Right forelimb (tissue), 1 donor: ENCODE data around the gene SDC1.

ENCODE experiments used
- DNase-seq: peaks from one replicate; pipeline ENCODE4 v3.0.0-alpha.2; 2018

The SDC1 gene

GRCh38 chr2:20213651-20214565 is 11.0 kb downstream of the SDC1 start:
- DNase-seq, result no peak

GRCh38 chr2:20212871-20213503 is 11.9 kb downstream of the SDC1 start:
- DNase-seq, result no peak

GRCh38 chr2:20212459-20212870 is 12.5 kb downstream of the SDC1 start:
- no peak for DNase-seq

- DNase-seq, result no peak
These were observed 13.0 kb downstream of the SDC1 start for GRCh38 chr2:20211860-20212458.

GRCh38 chr2:20211420-20211819 is 13.5 kb downstream of the SDC1 start:
- no peak for DNase-seq

- no peak for DNase-seq
These were observed 14.5 kb downstream of the SDC1 start for GRCh38 chr2:20210462-20210861.

- no peak for DNase-seq
These were observed 15.4 kb downstream of the SDC1 start for GRCh38 chr2:20209373-20210109.

- no peak for DNase-seq
These were observed 16.5 kb downstream of the SDC1 start for GRCh38 chr2:20208476-20208859.

- no peak for DNase-seq
These were observed 17.9 kb downstream of the SDC1 start for GRCh38 chr2:20207051-20207450.

GRCh38 chr2:20205915-20206524 is 18.9 kb downstream of the SDC1 start:
- DNase-seq, result no peak

GRCh38 chr2:20205069-20205468 is 19.9 kb downstream of the SDC1 start:
- no peak for DNase-seq

GRCh38 chr2:20203521-20204225 is 21.3 kb downstream of the SDC1 start:
- DNase-seq, result no peak

- DNase-seq, result no peak
These were observed 21.9 kb downstream of the SDC1 start for GRCh38 chr2:20203072-20203471.

- DNase-seq, result no peak
These were observed 23.3 kb downstream of the SDC1 start for GRCh38 chr2:20201671-20202070.

- no peak for DNase-seq
These were observed 24.0 kb downstream of the SDC1 start for GRCh38 chr2:20200697-20201555.

- DNase-seq, result no peak
These were observed 25.2 kb downstream of the SDC1 start for GRCh38 chr2:20199633-20200270.

GRCh38 chr2:20198796-20199632 is 25.9 kb downstream of the SDC1 start:
- no peak for DNase-seq

- DNase-seq, result no peak
These were observed 26.9 kb downstream of the SDC1 start for GRCh38 chr2:20198001-20198400.

GRCh38 chr2:20197192-20197591 is 27.7 kb downstream of the SDC1 start:
- DNase-seq, result no peak
